PC-3 (cell line): ENCODE results near the gene ANTXR1. TPM values are rescaled to one million over a fixed set of nuclear protein-coding genes. Genes with fewer than 3 reads are reported as not detected.
A peak's percentile ranks its signal among the peaks of the same experiment; 100 is the strongest.

Experiments
- ATAC-seq: fragments of 200-7000 bp; cut with Tn5 transposase; 2 replicates; pipeline ENCODE4 v1.9.1; 2020; ENCODE audit warnings: mild to moderate bottlenecking, moderate library complexity
- BruUV-seq: library from RNA; stranded (reverse); fragments of 400-500 nt; replicated peaks from 2 replicates; lab custom pipeline; 2021; lab: Mats Ljungman, UMichigan
- CTCF ChIA-PET: fragments of 300-600 bp; sonication (Branson Sonifier 250); formaldehyde crosslinking; loops from one replicate; lab custom pipeline; 2022; ENCODE audit warnings: antibody characterized with exemption; lab: Charles Lee
- POLR2A ChIA-PET: fragments of 300-600 bp; sonication (Branson Sonifier 250); formaldehyde crosslinking; loops from one replicate; lab custom pipeline; 2022; ENCODE audit warnings: antibody characterized with exemption; ENCODE audit not compliant: unreplicated experiment; lab: Charles Lee
- DNase-seq: peaks from one replicate; pipeline ENCODE4 v3.0.0-alpha.2; 2015
- H2AFZ ChIP-seq: fragments of 300-600 bp; sonication (generic); 2 replicates; pipeline ENCODE4 v1.6.0; 2016; ENCODE audit warnings: antibody characterized with exemption, low read length
- H3F3A ChIP-seq: fragments of 300-600 bp; sonication (generic); one replicate; pipeline ENCODE4 v1.6.0; 2017; ENCODE audit warnings: antibody characterized with exemption, low read length, control low read depth, mild to moderate bottlenecking; ENCODE audit not compliant: unreplicated experiment
- H3K27ac ChIP-seq: fragments of 300-600 bp; sonication (generic); 2 replicates; pipeline ENCODE4 v1.5.1; 2016; ENCODE audit warnings: mild to moderate bottlenecking, low read length
- H3K27me3 ChIP-seq: fragments of 300-600 bp; sonication (generic); 2 replicates; pipeline ENCODE4 v1.6.1; 2016; ENCODE audit warnings: low read length, mixed read lengths
- H3K36me3 ChIP-seq: fragments of 300-600 bp; sonication (generic); 2 replicates; pipeline ENCODE4 v1.6.1; 2016; ENCODE audit warnings: low read depth, mixed run types, low read length, mixed read lengths
- H3K4me1 ChIP-seq: fragments of 300-600 bp; sonication (generic); 2 replicates; pipeline ENCODE4 v1.5.1; 2016; ENCODE audit warnings: low read length; ENCODE audit not compliant: insufficient read depth
- H3K4me2 ChIP-seq: fragments of 300-600 bp; sonication (generic); 2 replicates; pipeline ENCODE4 v1.6.0; 2016; ENCODE audit warnings: low read length
- H3K4me3 ChIP-seq: fragments of 300-600 bp; sonication (generic); 2 replicates; pipeline ENCODE4 v1.5.1; 2016; ENCODE audit warnings: mild to moderate bottlenecking, low read length, mixed read lengths
- H3K79me2 ChIP-seq: fragments of 300-600 bp; sonication (generic); 2 replicates; pipeline ENCODE4 v1.6.1; 2017; ENCODE audit warnings: low read length, mixed read lengths
- H3K9ac ChIP-seq: fragments of 300-600 bp; sonication (generic); 2 replicates; pipeline ENCODE4 v1.6.0; 2016; ENCODE audit warnings: mild to moderate bottlenecking, low read length
- H3K9me2 ChIP-seq: fragments of 300-600 bp; sonication (generic); replicated peaks from 2 replicates; pipeline ENCODE4 v1.6.1; 2016; ENCODE audit warnings: mixed run types, low read length, mixed read lengths
- H3K9me3 ChIP-seq: fragments of 300-600 bp; sonication (generic); 2 replicates; pipeline ENCODE4 v1.6.1; 2016; ENCODE audit warnings: low read length, mixed read lengths
- H4K20me1 ChIP-seq: fragments of 300-600 bp; sonication (generic); 2 replicates; pipeline ENCODE4 v1.6.1; 2016; ENCODE audit warnings: low read length, mixed read lengths
- CTCF ChIP-seq: fragments of 300-600 bp; sonication (generic); conservative IDR thresholded peaks from 2 replicates; pipeline ENCODE4 v1.5.1; 2017; ENCODE audit warnings: antibody characterized with exemption, low read depth, mild to moderate bottlenecking, low read length
- EZH2 ChIP-seq: fragments of 300-600 bp; sonication (generic); IDR thresholded peaks from one replicate; pipeline ENCODE4 v1.6.1; 2017; ENCODE audit warnings: antibody characterized with exemption, mild to moderate bottlenecking, low read length; ENCODE audit not compliant: unreplicated experiment
- EZH2phosphoT487 ChIP-seq: fragments of 300-600 bp; sonication (generic); IDR thresholded peaks from 2 replicates; pipeline ENCODE4 v1.6.1; 2018; ENCODE audit warnings: mild to moderate bottlenecking, antibody characterized with exemption, low read length, borderline replicate concordance
- intact Hi-C: fragments of 100-400 bp; cut with micrococcal nuclease; formaldehyde crosslinking; loops from 2 replicates; pipeline ENCODE4 v1.9.0; 2023
- total RNA-seq: library from RNA; depleted of rRNA; stranded (reverse); fragments of >200 nt; gene quantifications from 2 replicates; pipeline ENCODE4 v1.2.3, GENCODE V29; 2014

ANTXR1 gene
- total RNA-seq, 1 experiment from 2014 or later: 31.2 TPM

DNA sequence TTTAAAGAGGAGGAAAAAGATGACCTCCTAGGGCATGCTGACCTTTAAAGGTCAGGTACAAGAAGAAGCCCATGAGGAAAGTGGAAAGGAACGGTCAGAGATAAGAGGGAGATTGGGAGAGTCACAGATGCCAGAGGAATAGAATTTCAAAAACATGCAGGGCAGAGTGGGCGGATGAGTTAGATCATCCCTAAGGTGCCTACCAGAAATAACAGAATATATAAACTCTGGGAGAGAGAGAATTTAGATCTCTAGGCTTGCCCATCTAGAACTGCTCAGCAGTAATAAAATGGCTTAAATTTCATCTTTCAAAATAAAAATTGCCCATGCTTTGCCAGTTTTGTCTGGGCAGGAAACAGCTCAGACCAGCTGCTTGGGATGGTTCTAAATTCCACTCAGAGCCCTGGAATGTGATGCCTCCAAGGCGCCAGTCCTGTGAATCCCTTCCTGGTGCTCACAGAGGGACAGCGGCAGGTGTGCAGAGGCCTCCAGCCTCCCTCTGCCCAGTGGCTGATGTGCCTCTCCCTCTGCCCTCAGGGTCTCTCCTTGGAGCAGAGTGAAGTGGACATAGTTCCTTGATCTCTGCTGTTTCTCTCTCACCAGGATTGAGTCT, 130.9 kb downstream of the ANTXR1 start:
- H3K27ac ChIP-seq: no peak overlapping the region
- CTCF ChIA-PET: no interaction called here
- H4K20me1 ChIP-seq: no peaks in the 10 kb centered on the region
- H3K4me3 ChIP-seq: no peak overlapping the region
- H3K79me2 ChIP-seq: no peaks in the 10 kb centered on the region
- no peak for TF ChIP-seq EZH2phosphoT487
- no peak for TF ChIP-seq EZH2
- no peak for TF ChIP-seq CTCF
- no peaks in the 10 kb centered on the region for H3K9me3 ChIP-seq
- H3K9ac ChIP-seq: no peak overlapping the region
- peak; percentile 43 for ATAC-seq
- H3K4me2 ChIP-seq: no peak overlapping the region
- peaks cover 29% of the 10 kb centered on the region for H3K4me1 ChIP-seq
- H3K9me2 ChIP-seq: no peaks in the 10 kb centered on the region
- POLR2A ChIA-PET: interaction anchor here (0.7 kb wide), 1 partner anchor 294 kb away, joined by 3 read pairs; no protein-coding TSS in a partner anchor
- H2AFZ ChIP-seq: no peak overlapping the region
- H3K36me3 ChIP-seq: no peaks in the 10 kb centered on the region
- BruUV-seq: no TSS peak
- peaks cover under 1% of the 10 kb centered on the region for H3F3A ChIP-seq
- peak; percentile 65 for DNase-seq
- H3K27me3 ChIP-seq: no peaks in the 10 kb centered on the region
- intact Hi-C loops: no loop called here

DNA sequence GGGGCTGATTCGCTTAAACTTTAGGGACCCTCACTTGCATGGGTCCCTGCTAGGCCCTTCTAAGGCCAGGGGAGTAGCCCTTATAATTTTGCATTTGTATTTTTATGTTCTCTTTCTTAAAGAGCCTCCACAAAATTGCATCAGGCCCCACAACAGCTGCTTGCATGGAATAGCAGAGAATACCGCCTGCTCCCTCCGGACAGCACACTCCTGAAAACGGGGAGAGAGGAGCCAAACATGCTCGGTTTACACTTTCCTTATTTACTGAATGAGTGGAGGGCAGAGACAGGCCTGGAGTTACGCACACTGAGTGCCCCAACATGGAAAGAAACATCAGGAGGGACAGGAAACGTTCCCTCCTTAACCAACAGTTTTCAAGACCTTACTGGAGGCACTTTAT, 132.2 kb downstream of the ANTXR1 start:
- no peak for DNase-seq
- no peak overlapping the region for H3K27ac ChIP-seq
- no peaks in the 10 kb centered on the region for H3K27me3 ChIP-seq
- no peak overlapping the region for H2AFZ ChIP-seq
- no peaks in the 10 kb centered on the region for H3K9me3 ChIP-seq
- ATAC-seq: no peak
- no peaks in the 10 kb centered on the region for H3K79me2 ChIP-seq
- no peak overlapping the region for H3K9ac ChIP-seq
- no peak overlapping the region for H3K4me3 ChIP-seq
- ChIA-PET POLR2A (no interaction called here), CTCF (no interaction called here)
- no TSS peak for BruUV-seq
- H3F3A ChIP-seq: no peaks in the 10 kb centered on the region
- no peak overlapping the region for H3K4me2 ChIP-seq
- H4K20me1 ChIP-seq: no peaks in the 10 kb centered on the region
- peaks cover 16% of the 10 kb centered on the region for H3K4me1 ChIP-seq
- H3K36me3 ChIP-seq: no peaks in the 10 kb centered on the region
- intact Hi-C loops: no loop called here
- H3K9me2 ChIP-seq: no peaks in the 10 kb centered on the region
- no peak for TF ChIP-seq CTCF
- no peak for TF ChIP-seq EZH2phosphoT487
- TF ChIP-seq EZH2: no peak

GRCh38 chr2:69147841-69148533, 135.0 kb downstream of the ANTXR1 start:
- Histone ChIP-seq H3K36me3 (0 out of 2 replicates have a peak, but pooled peaks cover 3% of the 10 kb centered on the region), H3K4me2 (no peak overlapping the region), H3F3A (no peaks in the 10 kb centered on the region), H3K27ac (no peak overlapping the region), H3K9me3 (no peaks in the 10 kb centered on the region), H3K9ac (no peak overlapping the region), H3K79me2 (no peaks in the 10 kb centered on the region), H3K4me3 (no peak overlapping the region), H2AFZ (no peak overlapping the region), H3K4me1 (peaks cover 12% of the 10 kb centered on the region), H4K20me1 (no peaks in the 10 kb centered on the region), H3K27me3 (no peaks in the 10 kb centered on the region), H3K9me2 (no peaks in the 10 kb centered on the region)
- no peak for DNase-seq
- TF ChIP-seq EZH2 (no peak), CTCF (no peak), EZH2phosphoT487 (no peak)
- no peak for ATAC-seq
- ChIA-PET POLR2A (no interaction called here), CTCF (no interaction called here)
- intact Hi-C loops: no loop called here
- no TSS peak for BruUV-seq
